ENCODE results near the gene GAL3ST1. TPM values are rescaled to one million over a fixed set of nuclear protein-coding genes. Genes with fewer than 3 reads are reported as not detected.
A peak's percentile ranks its signal among the peaks of the same experiment; 100 is the strongest.

Gene GAL3ST1
- total and polyA plus RNA-seq, 8 donors = 2.2 to 8.5 (median 4.2) TPM

DNA sequence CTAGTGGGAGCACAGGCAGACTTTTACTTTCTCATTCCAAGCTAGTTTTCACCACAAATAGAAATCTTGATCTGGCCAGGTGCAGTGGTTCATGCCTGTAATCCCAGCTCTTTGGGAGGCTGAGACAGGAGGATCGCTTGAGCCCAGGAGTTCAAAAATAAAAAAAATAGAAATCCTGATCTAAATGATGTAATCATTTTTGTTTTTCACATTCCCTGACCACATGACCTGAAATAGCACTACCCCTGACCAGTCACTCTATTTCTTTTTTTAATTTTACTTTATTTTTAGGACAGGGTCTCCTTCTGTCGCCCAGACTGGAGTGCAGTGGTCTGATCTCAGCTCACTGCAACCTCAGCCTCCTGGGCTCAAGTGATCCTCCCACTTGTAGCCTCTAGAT lies 30.3 kb upstream of the GAL3ST1 start:
- no peak overlapping the region for H3K27ac ChIP-seq
- H3K36me3 ChIP-seq = no peaks in the 10 kb centered on the region
- no peak overlapping the region for H3K4me3 ChIP-seq
- H3K9me3 ChIP-seq = no peaks in the 10 kb centered on the region
- TF ChIP-seq, protein P1, sequence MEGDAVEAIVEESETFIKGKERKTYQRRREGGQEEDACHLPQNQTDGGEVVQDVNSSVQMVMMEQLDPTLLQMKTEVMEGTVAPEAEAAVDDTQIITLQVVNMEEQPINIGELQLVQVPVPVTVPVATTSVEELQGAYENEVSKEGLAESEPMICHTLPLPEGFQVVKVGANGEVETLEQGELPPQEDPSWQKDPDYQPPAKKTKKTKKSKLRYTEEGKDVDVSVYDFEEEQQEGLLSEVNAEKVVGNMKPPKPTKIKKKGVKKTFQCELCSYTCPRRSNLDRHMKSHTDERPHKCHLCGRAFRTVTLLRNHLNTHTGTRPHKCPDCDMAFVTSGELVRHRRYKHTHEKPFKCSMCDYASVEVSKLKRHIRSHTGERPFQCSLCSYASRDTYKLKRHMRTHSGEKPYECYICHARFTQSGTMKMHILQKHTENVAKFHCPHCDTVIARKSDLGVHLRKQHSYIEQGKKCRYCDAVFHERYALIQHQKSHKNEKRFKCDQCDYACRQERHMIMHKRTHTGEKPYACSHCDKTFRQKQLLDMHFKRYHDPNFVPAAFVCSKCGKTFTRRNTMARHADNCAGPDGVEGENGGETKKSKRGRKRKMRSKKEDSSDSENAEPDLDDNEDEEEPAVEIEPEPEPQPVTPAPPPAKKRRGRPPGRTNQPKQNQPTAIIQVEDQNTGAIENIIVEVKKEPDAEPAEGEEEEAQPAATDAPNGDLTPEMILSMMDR (IDR thresholded peaks at IDR 0.05) = no peak
- WGBS, 2 donors = 92 to 95% methylated on average over 2 of the region's 2 CpGs
- no peaks in the 10 kb centered on the region for H3K27me3 ChIP-seq
- ATAC-seq = no peak
- no peak for DNase-seq
- H3K4me1 ChIP-seq = peaks cover 0 to 17% (median 10%) of the 10 kb centered on the region in 3 donors
- FAIRE-seq = no peak
- intact Hi-C loops (cut with DNase I) = loop anchor here in 1 of 3 donors (10.0 kb wide), 1 partner anchor 160 kb away; no protein-coding TSS in a partner anchor

DNA sequence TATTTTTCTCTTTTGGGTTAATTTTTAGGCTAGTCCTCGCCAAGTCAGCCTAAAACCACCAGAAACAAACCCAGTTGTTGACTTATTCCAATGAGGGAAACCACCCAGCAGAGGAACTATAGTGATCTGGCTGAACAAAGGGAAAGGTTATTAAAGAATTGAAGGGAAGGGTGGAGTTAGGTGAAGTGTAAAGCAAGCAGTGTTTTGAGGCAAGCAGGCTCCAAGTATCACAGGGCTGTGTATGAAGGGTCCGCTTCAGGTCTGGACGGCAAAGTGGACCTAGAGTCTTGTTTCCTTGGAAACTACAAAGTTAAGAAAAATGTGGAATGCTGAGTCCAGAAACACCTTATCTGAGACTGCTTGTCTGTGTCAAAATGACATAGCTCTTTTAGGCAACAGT lies 29.3 kb upstream of the GAL3ST1 start:
- DNase-seq (no peak), ATAC-seq (no peak), FAIRE-seq (no peak)
- intact Hi-C loops (cut with DNase I) = loop anchor here in 1 of 3 donors (10.0 kb wide), 1 partner anchor 159 kb away; no protein-coding TSS in a partner anchor
- Histone ChIP-seq H3K36me3 (no peaks in the 10 kb centered on the region), H3K9me3 (no peaks in the 10 kb centered on the region), H3K27ac (no peak overlapping the region), H3K4me3 (no peak overlapping the region), H3K27me3 (no peaks in the 10 kb centered on the region), H3K4me1 (peaks cover 0 to 17% (median 10%) of the 10 kb centered on the region in 3 donors)
- WGBS, 2 donors = 84 to 88% methylated on average over 3 of the region's 3 CpGs
- TF ChIP-seq, protein P1 (IDR thresholded peaks at IDR 0.05) = no peak

DNA sequence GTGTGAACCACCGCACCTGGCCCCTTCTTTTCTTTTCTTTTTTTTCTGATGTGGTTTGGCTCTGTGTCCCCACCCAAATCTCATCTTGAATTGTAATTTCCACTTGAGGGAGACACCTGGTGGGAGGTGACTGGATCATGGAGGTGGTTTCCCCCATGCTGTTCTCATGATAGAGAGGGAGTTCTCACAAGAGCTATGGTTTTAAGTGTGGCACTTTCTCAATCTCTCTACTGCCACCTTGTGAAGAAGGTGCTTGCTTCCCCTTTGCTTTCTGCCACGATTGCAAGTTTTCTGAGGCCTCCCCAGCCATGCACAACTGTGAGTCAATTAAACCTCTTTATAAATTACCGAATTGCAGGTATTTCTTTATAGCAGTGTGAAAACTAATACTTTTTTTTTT lies 27.6 kb upstream of the GAL3ST1 start:
- no peak for DNase-seq
- TF ChIP-seq, protein P1 (IDR thresholded peaks at IDR 0.05) = peak in 2 of 4 donors; percentile 19 to 25
- Histone ChIP-seq H3K9me3 (no peaks in the 10 kb centered on the region), H3K27ac (no peak overlapping the region), H3K4me1 (peaks cover 0 to 8% (median 5%) of the 10 kb centered on the region in 3 donors), H3K27me3 (no peaks in the 10 kb centered on the region), H3K36me3 (no peaks in the 10 kb centered on the region), H3K4me3 (no peak overlapping the region)
- WGBS, 2 donors = 45% methylated on average over 3 of the region's 3 CpGs
- no peak for FAIRE-seq
- ATAC-seq = peak in 2 of 4 donors; percentile 21 to 33
- intact Hi-C loops (cut with DNase I) = loop anchor here in 1 of 3 donors (10.0 kb wide), 1 partner anchor 157 kb away; no protein-coding TSS in a partner anchor

DNA sequence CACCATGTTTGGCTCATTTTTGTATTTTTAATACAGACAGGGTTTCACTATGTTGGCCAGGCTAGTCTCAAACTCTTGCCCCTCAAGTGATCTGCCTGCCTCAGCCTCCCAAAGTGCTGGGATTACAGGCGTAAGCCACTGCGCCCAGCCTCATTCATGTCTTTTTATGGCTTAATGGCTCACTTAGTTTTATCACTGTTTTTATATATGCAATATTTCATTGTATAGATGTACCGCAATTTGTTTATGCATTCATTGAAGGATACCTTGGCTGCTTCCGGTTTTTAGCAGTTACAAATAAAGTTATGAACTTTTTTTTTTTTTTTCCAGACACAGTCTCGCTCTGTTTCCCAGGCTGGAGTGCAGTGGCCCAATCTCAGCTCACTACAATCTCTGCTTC lies 27.0 kb upstream of the GAL3ST1 start:
- 85 to 92% methylated on average over 5 of the region's 5 CpGs for WGBS, 2 donors
- H3K36me3 ChIP-seq = no peaks in the 10 kb centered on the region
- ATAC-seq (no peak), DNase-seq (no peak), FAIRE-seq (no peak)
- intact Hi-C loops (cut with DNase I) = loop anchor here in 1 of 3 donors (10.0 kb wide), 1 partner anchor 157 kb away; no protein-coding TSS in a partner anchor
- no peak overlapping the region for H3K4me3 ChIP-seq
- no peaks in the 10 kb centered on the region for H3K9me3 ChIP-seq
- no peak overlapping the region for H3K27ac ChIP-seq
- no peaks in the 10 kb centered on the region for H3K27me3 ChIP-seq
- TF ChIP-seq, protein P1 (IDR thresholded peaks at IDR 0.05) = no peak
- peaks cover 0 to 8% (median 5%) of the 10 kb centered on the region in 3 donors for H3K4me1 ChIP-seq

DNA sequence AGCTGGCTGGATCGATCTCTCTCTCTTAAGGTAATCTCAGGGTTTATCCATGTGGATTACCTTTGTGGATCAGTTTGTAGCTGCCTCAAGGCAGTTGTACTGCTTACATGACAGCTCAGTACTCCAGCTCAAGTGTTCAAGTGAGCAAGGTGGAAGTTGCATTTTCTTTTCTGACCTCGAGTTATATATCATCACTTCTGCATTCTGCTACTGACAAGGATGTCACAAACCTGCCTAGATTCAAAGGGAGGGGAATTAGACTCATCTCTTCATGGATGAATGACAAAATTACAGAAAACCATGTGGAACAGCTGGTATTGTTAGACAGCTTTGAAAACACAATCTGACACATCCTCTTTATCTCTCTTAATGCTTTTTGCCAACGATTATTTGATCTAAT lies 26.5 kb upstream of the GAL3ST1 start:
- 36 to 39% methylated on average over 3 of the region's 3 CpGs for WGBS, 2 donors
- peaks cover 0 to 4% (median 2%) of the 10 kb centered on the region in 3 donors for H3K4me1 ChIP-seq
- ATAC-seq (no peak), DNase-seq (no peak), FAIRE-seq (no peak)
- TF ChIP-seq, protein P1 (IDR thresholded peaks at IDR 0.05) = no peak
- no peaks in the 10 kb centered on the region for H3K36me3 ChIP-seq
- no peak overlapping the region for H3K4me3 ChIP-seq
- no peaks in the 10 kb centered on the region for H3K27me3 ChIP-seq
- H3K27ac ChIP-seq = no peak overlapping the region
- no peaks in the 10 kb centered on the region for H3K9me3 ChIP-seq
- intact Hi-C loops (cut with DNase I) = loop anchor here in 1 of 3 donors (10.0 kb wide), 1 partner anchor 156 kb away; no protein-coding TSS in a partner anchor

All from pancreas (tissue), 10 donors.